ENCODE results near the gene PAX8.

GRCh38 chr2:113268621-113269360 is 9.9 kb downstream of the PAX8 start:
- no peak for TF ChIP-seq CTCF (conservative IDR thresholded peaks at IDR 0.05; ENCODE audit: low read length)
- TF ChIP-seq EZH2phosphoT487 (IDR thresholded peaks at IDR 0.05; ENCODE audit: borderline replicate concordance, low read depth, low read length) = no peak
